K562 (cell line): ENCODE measurements around the gene PINK1. TPM values are rescaled to one million over a fixed set of nuclear protein-coding genes. Genes with fewer than 3 reads are reported as not detected.

ENCODE experiments used
- ATF1 ChIP-seq, 2 experiments: fragments of 450-650 bp in 1 of 2; IDR thresholded peaks; 2 replicates each; pipeline ENCODE4 v1.6.1; 2016; ENCODE audit warnings: missing compliant biosample characterization in 1 of 2, missing genetic modification characterization in 1 of 2
- CBX5 ChIP-seq: IDR thresholded peaks from 2 replicates; pipeline ENCODE4 v1.6.1; 2014; ENCODE audit warnings: low read depth, borderline replicate concordance
- CEBPB ChIP-seq: fragments of 450-650 bp; IDR thresholded peaks from 2 replicates; pipeline ENCODE4 v1.6.1; 2016; ENCODE audit warnings: missing genetic modification characterization, missing compliant biosample characterization
- CHD2 ChIP-seq: IDR thresholded peaks from 2 replicates; pipeline ENCODE4 v1.6.1; 2011; ENCODE audit warnings: low read depth, low read length
- CREB3 ChIP-seq: fragments of 450-650 bp; conservative IDR thresholded peaks from 2 replicates; pipeline ENCODE4 v1.6.1; 2016; ENCODE audit warnings: missing genetic modification characterization, low read depth, mild to moderate bottlenecking, missing compliant biosample characterization, moderate library complexity
- FOXO4 ChIP-seq: fragments of 450-650 bp; formaldehyde crosslinking; IDR thresholded peaks from 2 replicates; pipeline ENCODE4 v1.4.0; 2020; ENCODE audit warnings: mild to moderate bottlenecking, moderate library complexity
- ID3 ChIP-seq, 2 experiments: fragments of 250-450 bp in 1 of 2; fragments of 450-650 bp in 1 of 2; sonication (Bioruptor Pico) in 1 of 2; IDR thresholded peaks; 2 replicates each; pipeline versions ENCODE4 v1.6.1 to v1.8.0; 2016 to 2021; ENCODE audit warnings: mild to moderate bottlenecking in 2 of 2, moderate library complexity in 2 of 2, missing compliant biosample characterization in 1 of 2, missing genetic modification characterization in 1 of 2
- NCOR1 ChIP-seq: fragments of 450-650 bp; IDR thresholded peaks from 2 replicates; pipeline ENCODE4 v1.6.1; 2016; ENCODE audit warnings: mild to moderate bottlenecking, moderate library complexity
- NR4A1 ChIP-seq, 2 experiments: fragments of 250-450 bp in 1 of 2; fragments of 450-650 bp in 1 of 2; sonication (Bioruptor Pico) in 1 of 2; IDR thresholded peaks; 2 replicates each; pipeline versions ENCODE4 v1.4.0 to v1.6.1; 2016 to 2020; ENCODE audit warnings: mild to moderate bottlenecking in 2 of 2, missing compliant biosample characterization in 1 of 2, missing genetic modification characterization in 1 of 2, moderate library complexity in 1 of 2
- NUFIP1 ChIP-seq: fragments of 450-650 bp; IDR thresholded peaks from 2 replicates; pipeline ENCODE4 v1.6.1; 2018; ENCODE audit not compliant: partially characterized antibody
- PML ChIP-seq: IDR thresholded peaks from 2 replicates; pipeline ENCODE4 v1.6.1; 2012; ENCODE audit warnings: low read length, inconsistent platforms
- PURB ChIP-seq: sonication (generic); formaldehyde crosslinking; IDR thresholded peaks from 2 replicates; pipeline ENCODE4 v1.9.0; 2021; ENCODE audit warnings: low read depth, mild to moderate bottlenecking, missing genetic modification reagents
- TAF9B ChIP-seq: fragments of 450-650 bp; IDR thresholded peaks from 2 replicates; pipeline ENCODE4 v1.6.1; 2018; ENCODE audit warnings: mild to moderate bottlenecking; ENCODE audit not compliant: partially characterized antibody
- TRIM24 ChIP-seq, 2 experiments: fragments of 450-650 bp; IDR thresholded peaks; 2 replicates each; pipeline ENCODE4 v1.6.1; 2016
- TSC22D4 ChIP-seq: fragments of 450-650 bp; IDR thresholded peaks from 2 replicates; pipeline ENCODE4 v1.6.1; 2016; ENCODE audit warnings: missing genetic modification characterization, missing biosample characterization, control low read depth
- ZC3H4 ChIP-seq: sonication (generic); formaldehyde crosslinking; IDR thresholded peaks from 2 replicates; pipeline ENCODE4 v1.9.0; 2021; ENCODE audit warnings: missing genetic modification reagents, borderline replicate concordance
- ZNF165 ChIP-seq: fragments of 250-450 bp; sonication (Bioruptor Pico); IDR thresholded peaks from 2 replicates; pipeline ENCODE4 v1.4.0; 2020; ENCODE audit warnings: borderline replicate concordance
- ZNF324 ChIP-seq: fragments of 250-450 bp; sonication (Bioruptor Pico); IDR thresholded peaks from 2 replicates; pipeline ENCODE4 v1.4.0; 2020; ENCODE audit warnings: mild to moderate bottlenecking
- ZNF75A ChIP-seq: fragments of 450-650 bp; formaldehyde crosslinking; IDR thresholded peaks from 2 replicates; pipeline ENCODE4 v1.4.0; 2020; ENCODE audit warnings: mild to moderate bottlenecking
- polyA plus RNA-seq, 8 experiments: library from polyadenylated mRNA; depleted of rRNA in 4 of 8; stranded (reverse) in 5 of 8; unstranded in 3 of 8; fragments of >200 nt; fragmentation: Nextera tagmentation in 2 of 8; fragmentation: Illumina TruSeq in 1 of 8; extraction: Ambion mirVana in 2 of 8; extraction: Trizol in 1 of 8; gene quantifications; 2 replicates each; pipeline versions ENCODE4 v1.2.1 to v1.2.3, GENCODE V29; 2011 to 2014; ENCODE audit warnings: inconsistent platforms in 1 of 8, missing spikeins in 1 of 8
- total RNA-seq, 7 experiments: library from RNA; depleted of rRNA in 6 of 7; stranded (reverse); fragments of >200 nt in 6 of 7; fragmentation: Illumina TruSeq in 2 of 7; extraction: Trizol in 2 of 7; gene quantifications; 2 replicates each; pipeline versions ENCODE4 v1.2.1 to v1.2.3, GENCODE V29; 2011 to 2021; ENCODE audit warnings: low replicate concordance in 1 of 7
- TF ChIP-seq, protein P1 (sequence below): fragments of 450-650 bp; IDR thresholded peaks from 2 replicates; pipeline ENCODE4 v1.7.1; 2018; ENCODE audit warnings: mild to moderate bottlenecking, low read depth; ENCODE audit not compliant: partially characterized antibody
- TF ChIP-seq, protein P2 (sequence below): fragments of 450-650 bp; formaldehyde crosslinking; IDR thresholded peaks from 2 replicates; pipeline ENCODE4 v1.4.0; 2022; ENCODE audit warnings: missing genetic modification characterization

Gene PINK1
- total and polyA plus RNA-seq, 9 of the 15 experiments (the other 6 are each of a cell fraction or from before 2014, with no cell fraction given), result 1.5 to 11.3 (median 6.8) TPM

GRCh38 chr1:20633190-20634064 is at the start of gene PINK1 (continued):
- TF ChIP-seq, protein P1, sequence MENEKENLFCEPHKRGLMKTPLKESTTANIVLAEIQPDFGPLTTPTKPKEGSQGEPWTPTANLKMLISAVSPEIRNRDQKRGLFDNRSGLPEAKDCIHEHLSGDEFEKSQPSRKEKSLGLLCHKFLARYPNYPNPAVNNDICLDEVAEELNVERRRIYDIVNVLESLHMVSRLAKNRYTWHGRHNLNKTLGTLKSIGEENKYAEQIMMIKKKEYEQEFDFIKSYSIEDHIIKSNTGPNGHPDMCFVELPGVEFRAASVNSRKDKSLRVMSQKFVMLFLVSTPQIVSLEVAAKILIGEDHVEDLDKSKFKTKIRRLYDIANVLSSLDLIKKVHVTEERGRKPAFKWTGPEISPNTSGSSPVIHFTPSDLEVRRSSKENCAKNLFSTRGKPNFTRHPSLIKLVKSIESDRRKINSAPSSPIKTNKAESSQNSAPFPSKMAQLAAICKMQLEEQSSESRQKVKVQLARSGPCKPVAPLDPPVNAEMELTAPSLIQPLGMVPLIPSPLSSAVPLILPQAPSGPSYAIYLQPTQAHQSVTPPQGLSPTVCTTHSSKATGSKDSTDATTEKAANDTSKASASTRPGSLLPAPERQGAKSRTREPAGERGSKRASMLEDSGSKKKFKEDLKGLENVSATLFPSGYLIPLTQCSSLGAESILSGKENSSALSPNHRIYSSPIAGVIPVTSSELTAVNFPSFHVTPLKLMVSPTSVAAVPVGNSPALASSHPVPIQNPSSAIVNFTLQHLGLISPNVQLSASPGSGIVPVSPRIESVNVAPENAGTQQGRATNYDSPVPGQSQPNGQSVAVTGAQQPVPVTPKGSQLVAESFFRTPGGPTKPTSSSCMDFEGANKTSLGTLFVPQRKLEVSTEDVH, result no peak
- TF ChIP-seq ZNF165 (CRISPR knock-in tag) (no peak), PURB (CRISPR knock-in tag) (no peak), CREB3 (no peak), ID3 (CRISPR knock-in tag; IDR thresholded peaks at IDR 0.05) (no peak), ID3 (tag; IDR thresholded peaks at IDR 0.05) (peak; percentile 73; the same call in 1 of the 2 replicates), NUFIP1 (no peak), ZNF75A (CRISPR knock-in tag) (no peak), FOXO4 (CRISPR knock-in tag) (no peak), PML (0 out of 2 replicates have a peak, but pooled peaks have one; percentile 28), NR4A1 (CRISPR knock-in tag; IDR thresholded peaks at IDR 0.05) (no peak), NR4A1 (tag; IDR thresholded peaks at IDR 0.05) (peak; percentile 79; the same call in 1 of the 2 replicates), CEBPB (no peak), CHD2 (no peak), TSC22D4 (no peak), ZNF324 (CRISPR knock-in tag) (no peak), TAF9B (no peak), CBX5 (no peak), NCOR1 (no peak; the same call in 1 of the 2 replicates), ZC3H4 (CRISPR knock-in tag) (no peak), TRIM24 (IDR thresholded peaks at IDR 0.05) (no peak), ATF1 (CRISPR knock-in tag; IDR thresholded peaks at IDR 0.05) (no peak), ATF1 (tag; IDR thresholded peaks at IDR 0.05) (0 out of 2 replicates have a peak, but pooled peaks have one; percentile 44)
- TF ChIP-seq, protein P2, sequence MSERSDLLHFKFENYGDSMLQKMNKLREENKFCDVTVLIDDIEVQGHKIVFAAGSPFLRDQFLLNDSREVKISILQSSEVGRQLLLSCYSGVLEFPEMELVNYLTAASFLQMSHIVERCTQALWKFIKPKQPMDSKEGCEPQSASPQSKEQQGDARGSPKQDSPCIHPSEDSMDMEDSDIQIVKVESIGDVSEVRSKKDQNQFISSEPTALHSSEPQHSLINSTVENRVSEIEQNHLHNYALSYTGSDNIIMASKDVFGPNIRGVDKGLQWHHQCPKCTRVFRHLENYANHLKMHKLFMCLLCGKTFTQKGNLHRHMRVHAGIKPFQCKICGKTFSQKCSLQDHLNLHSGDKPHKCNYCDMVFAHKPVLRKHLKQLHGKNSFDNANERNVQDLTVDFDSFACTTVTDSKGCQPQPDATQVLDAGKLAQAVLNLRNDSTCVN (CRISPR knock-in tag), result no peak
